Cardiac fibroblast (primary cell): ENCODE measurements around the gene SPP2.
A peak's percentile ranks its signal among the peaks of the same experiment; 100 is the strongest.

Experiments used
- DNase-seq, 2 donors: peaks; one replicate each; pipeline versions ENCODE4 v3.0.0 to v3.0.0-alpha.2; 2010; ENCODE audit warnings: low read depth in 2 of 2
- H3K4me3 ChIP-seq, 2 donors: replicated peaks in 1 of 2; 1 replicate in 1 of 2; 2 replicates in 1 of 2; pipeline ENCODE4 v1.5.1; 2011; ENCODE audit warnings: low read depth in 2 of 2, low read length in 2 of 2, mild to moderate bottlenecking in 2 of 2, moderate library complexity in 1 of 2
- CTCF ChIP-seq: IDR thresholded peaks from one replicate; pipeline ENCODE4 v1.5.1; 2011; ENCODE audit warnings: low read depth, mild to moderate bottlenecking, low read length, inconsistent platforms

SPP2 gene

GRCh38 chr2:234051374-234052070 is 1.0 kb downstream of the SPP2 start:
- DNase-seq, result peak in 1 of 2 donors; percentile 17
- no peak for TF ChIP-seq CTCF
- no peak overlapping the region for H3K4me3 ChIP-seq

GRCh38 chr2:234058881-234059280 is 8.4 kb downstream of the SPP2 start:
- H3K4me3 ChIP-seq, result no peak overlapping the region
- no peak for TF ChIP-seq CTCF
- DNase-seq, result no peak

GRCh38 chr2:234060236-234060635 is 9.7 kb downstream of the SPP2 start:
- no peak for TF ChIP-seq CTCF
- no peak for DNase-seq

GRCh38 chr2:234061624-234062257 is 11.2 kb downstream of the SPP2 start:
- no peak overlapping the region for H3K4me3 ChIP-seq
- no peak for TF ChIP-seq CTCF
- DNase-seq, result no peak

More at GRCh38 chr2:234060236-234060635, 9.7 kb downstream of the SPP2 start:
- H3K4me3 ChIP-seq, result no peak overlapping the region

- no peak overlapping the region for H3K4me3 ChIP-seq
- no peak for TF ChIP-seq CTCF
- no peak for DNase-seq
Observed at GRCh38 chr2:234066587-234066986, 16.1 kb downstream of the SPP2 start.

GRCh38 chr2:234071664-234072063 is 21.2 kb downstream of the SPP2 start:
- no peak for DNase-seq
- H3K4me3 ChIP-seq, result no peak overlapping the region
- no peak for TF ChIP-seq CTCF

GRCh38 chr2:234072454-234072853 is 22.0 kb downstream of the SPP2 start:
- TF ChIP-seq CTCF, result no peak
- H3K4me3 ChIP-seq, result no peak overlapping the region
- no peak for DNase-seq
